GM19372 (cell line): ENCODE results near the gene HHATL.

Experiments used
- ATAC-seq: cut with Tn5 transposase; IDR thresholded peaks from one replicate; pipeline ENCODE4 v1.9.1; 2021; ENCODE audit warnings: mild to moderate bottlenecking, low read depth, moderate library complexity; ENCODE audit not compliant: unreplicated experiment

Gene HHATL

DNA sequence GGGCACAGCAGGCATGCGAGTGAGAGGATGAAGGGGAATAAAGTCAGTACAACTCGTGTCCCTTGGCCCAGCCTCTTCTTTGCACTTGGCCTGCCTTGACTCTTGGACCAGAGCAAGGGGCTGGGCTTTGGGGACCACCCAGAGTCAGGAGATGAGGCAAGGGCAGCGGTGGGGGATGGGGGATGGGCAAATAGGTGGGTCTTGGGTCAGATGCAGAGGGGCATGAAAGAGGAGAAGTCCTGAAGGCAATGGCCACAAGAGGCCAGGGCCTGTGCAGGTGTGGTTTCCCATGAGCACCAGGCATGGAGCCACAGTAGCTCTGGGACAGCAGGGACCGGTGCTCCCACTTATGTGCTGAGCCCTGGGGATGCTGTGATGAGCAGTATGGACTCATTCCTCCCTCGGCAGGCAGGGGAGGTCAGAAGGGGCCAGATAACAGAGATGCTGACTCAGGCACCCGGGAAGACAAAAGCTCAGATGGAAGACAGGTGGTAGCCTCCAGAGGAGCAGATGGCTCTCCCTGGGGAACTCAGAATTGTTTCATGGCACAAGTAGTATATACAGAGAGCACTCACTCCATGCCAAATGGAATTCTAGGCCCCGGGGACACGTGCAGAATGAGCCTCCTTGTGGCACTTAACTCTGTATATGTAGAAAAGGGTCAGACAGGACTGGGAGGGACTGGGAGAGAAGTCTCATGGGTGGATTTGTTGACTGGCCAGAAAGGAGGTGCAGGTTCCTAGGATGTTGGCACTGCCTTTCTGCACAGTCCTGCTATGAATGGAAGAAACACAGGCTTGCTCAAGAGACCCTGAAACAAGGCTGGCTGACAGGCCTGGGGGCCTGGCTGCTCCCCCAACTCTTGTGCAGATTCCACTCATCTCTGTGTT lies 34.8 kb downstream of the HHATL start:
- no peak for ATAC-seq

DNA sequence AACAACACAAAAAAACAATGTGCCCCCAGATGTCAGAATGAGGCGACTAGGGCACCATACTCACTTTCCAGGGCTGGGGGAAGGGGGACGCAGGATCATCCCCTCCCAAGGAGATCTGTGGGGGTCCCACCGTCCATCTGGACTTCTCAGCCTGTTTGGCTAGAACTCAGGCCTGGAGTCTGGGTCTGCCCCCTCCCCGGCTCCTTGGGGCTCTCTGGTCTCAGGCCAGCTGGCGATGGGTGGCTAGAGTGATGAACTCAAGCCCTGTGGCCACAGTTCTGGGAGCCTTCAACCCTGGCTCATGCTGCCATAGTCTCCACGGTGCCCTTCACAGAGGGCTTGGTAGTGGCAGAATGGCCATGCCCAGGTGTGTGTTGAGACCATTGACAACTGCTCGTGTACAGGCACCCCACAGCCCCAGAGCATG lies 35.5 kb downstream of the HHATL start:
- ATAC-seq, result no peak

DNA sequence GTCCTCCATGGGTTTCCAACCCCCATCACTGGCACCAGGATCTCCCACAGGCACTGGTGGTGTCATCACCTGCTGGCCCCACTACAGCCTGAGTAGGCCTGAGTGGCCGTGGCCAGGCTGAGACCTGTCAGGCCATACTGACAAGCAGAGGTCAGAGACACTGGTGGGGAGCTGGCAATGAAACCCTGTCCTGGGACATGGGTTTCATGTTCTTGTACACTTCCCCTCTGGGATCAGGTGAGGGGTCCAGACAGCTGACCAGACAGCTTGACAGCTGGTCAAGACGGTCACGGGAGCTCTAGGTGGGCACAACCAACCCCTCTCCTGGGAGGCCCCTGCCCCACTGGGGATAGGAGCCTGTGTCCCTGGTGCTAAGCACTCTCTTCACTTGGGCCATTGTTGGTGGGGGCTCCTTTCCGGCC lies 36.0 kb downstream of the HHATL start:
- ATAC-seq, result no peak

DNA sequence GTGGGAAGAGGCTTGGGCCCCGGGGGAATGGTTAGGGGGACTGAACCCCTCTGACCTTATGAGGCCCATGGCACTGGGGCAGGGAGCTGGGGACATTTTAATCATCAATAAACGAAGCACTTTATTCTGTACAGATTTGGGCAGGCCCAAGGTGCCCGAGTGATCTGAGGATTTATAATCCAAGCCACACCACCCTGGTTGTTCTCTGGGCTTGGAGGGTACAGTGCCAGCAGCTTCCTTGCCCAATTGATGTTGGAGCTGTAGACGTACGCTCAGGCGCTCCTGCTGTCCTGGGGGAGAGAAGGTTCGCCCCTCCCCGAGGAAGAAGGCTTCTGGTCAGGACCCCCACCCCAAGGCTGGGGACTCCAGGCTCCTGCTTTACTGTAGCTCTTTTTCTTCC lies 36.6 kb downstream of the HHATL start:
- ATAC-seq, result no peak

DNA sequence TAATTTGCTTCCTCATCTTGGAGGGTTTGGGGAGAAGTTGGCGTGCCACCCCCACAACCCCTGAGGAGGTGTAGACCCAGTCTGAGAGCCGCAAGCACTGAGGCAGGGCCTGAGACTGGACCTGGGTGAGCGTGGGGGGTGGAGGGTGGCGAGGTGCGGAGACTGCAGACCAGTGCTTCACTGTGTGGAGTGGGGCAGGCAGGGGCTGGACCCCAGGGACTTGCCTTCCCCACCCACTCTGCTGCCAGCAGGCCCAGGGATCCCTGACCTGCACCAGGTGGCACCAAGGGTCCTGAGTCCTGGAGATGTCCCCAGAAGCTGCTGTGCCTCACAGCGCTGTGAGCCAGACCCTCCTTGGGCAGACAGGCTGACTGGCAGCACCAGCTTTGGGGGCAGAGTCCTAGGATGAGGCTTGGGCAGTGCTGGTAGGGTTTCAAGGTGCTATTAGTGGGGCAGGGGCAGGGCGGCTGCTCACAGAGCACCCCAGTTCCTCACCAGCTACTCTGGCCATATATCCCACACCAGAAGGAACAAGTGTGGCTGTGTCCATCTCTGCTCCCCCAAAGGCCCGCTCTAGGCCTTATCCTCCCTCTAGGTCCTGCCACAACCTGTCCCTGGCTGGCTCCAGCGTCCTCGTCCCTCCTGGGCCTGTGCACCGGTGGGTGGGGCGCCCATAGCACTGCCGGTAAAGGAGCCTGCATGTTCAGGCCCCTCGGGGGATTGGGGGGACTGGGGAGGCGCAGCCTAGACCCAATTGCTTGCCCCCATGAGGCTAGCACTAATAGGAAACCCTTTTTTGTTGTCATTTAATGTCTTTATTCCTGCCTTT lies 37.3 kb downstream of the HHATL start:
- no peak for ATAC-seq

DNA sequence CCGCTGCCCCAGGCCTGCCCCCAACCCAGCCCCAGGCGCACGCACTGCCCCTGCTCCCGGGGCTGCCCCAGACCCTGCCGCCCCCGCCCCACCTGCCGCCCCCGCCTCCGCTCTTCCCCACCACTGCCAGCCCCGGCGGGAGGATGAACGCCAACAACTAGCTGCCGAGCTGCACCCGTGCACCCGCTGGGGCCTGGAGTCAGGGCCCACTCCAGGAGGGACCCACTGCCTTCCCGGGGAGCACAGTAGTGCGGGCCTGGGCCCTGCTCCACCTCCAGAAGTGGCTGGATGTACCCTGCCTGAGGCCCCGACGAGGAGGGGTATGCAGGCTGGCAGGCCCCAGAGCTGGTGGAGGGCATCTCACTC lies 38.2 kb downstream of the HHATL start:
- no peak for ATAC-seq

DNA sequence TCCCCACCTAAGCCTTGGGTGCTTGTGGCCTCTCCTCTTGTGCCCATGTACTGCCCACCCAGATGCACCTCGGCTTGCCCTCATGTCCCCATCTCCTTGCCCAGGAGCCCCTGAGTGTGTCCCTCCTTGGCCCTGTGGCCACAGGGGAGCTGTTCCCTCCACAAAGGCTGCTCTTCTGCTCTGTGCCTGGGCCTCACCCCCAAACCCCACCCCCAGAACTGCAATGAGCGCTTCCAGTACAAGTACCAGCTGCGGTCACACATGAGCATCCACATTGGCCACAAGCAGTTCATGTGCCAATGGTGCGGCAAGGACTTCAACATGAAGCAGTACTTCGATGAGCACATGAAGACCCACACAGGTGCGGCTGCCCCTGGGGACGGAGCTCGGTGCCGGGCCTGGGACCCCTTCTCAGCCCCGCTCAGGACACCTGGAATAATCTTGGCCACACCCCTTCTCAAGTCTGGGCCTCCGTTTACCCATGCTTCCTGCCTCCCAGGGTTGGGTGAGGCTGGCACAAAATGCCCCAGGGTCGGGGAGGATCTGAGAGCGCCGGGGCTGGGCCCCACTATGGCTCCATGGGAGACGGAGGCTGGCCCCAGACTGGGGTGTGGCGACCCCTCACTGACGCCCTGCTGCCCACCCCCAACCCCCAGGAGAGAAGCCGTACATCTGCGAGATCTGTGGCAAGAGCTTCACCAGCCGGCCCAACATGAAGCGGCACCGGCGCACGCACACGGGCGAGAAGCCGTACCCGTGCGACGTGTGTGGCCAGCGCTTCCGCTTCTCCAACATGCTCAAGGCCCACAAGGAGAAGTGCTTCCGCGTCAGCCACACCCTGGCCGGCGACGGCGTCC lies 38.8 kb downstream of the HHATL start:
- ATAC-seq, result no peak

DNA sequence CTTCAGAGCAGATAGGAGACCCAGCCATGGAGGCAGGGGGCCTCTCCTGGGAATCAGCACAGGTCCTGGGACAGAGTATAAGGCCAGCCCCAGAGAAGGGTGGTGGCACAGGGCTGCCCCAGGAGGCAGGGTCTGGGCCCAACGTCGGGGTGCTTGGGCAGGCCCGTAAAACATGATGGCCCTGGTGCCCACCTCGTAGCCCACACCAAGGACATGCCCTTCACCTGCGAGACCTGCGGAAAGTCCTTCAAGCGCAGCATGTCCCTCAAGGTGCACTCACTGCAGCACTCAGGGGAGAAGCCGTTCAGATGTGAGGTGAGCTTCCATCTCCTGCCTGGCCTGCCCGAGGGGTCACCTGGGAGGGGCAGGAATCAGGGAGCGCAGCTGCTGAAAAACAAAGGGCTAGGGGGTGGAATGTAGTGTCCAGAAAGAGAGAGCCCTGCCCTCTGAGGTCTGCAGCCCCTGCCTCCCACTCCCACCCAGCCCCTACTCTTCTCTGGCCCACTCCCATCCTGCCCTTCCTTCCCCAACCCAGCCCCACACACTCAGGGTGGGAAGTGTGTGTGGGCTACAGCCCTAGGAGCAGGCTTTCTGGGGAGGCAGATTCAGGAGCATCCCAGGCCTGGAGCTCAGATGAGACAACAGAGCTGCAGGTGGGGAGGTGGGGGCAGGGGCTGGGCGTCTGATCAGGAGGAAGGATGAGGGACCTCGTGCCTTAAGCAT lies 39.6 kb downstream of the HHATL start:
- ATAC-seq, result no peak

DNA sequence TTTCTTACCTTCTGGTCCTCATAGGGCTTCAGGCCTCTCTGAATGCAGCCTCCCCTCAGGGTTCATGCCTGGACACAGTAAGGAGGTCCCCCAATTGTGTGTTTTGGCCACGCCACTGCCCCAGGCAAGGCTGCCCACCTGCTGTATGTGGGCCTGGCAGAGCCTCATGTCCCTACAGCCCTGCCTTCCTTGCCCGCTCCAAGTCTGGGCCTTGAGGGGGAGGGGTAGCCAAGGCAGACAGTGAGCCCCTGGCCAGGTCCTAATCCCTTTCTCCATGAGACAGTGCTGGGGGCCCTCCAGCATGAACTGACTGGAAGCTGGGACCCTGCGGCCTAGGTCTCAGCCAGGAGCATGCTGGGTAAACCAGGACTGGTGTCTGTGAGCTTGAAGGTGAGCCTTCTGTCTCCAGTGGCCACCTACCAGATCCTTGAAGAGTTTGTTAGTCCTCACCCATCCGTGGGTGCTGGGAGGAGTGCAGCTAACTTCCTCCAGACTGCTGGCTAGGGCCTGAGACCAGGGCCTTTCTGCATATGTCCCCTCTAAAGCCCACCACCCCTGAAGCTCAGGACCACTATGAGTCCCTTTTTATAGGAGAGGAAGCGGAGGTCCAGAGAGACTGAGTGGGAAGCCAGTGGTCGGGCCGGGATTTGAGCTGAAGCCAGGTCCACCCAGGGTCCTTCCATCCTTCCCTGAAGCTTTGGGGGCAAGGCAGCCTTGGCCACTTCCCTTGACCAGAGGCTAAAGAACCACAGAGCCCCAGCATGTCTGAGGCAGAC lies 40.4 kb downstream of the HHATL start:
- ATAC-seq, result no peak

DNA sequence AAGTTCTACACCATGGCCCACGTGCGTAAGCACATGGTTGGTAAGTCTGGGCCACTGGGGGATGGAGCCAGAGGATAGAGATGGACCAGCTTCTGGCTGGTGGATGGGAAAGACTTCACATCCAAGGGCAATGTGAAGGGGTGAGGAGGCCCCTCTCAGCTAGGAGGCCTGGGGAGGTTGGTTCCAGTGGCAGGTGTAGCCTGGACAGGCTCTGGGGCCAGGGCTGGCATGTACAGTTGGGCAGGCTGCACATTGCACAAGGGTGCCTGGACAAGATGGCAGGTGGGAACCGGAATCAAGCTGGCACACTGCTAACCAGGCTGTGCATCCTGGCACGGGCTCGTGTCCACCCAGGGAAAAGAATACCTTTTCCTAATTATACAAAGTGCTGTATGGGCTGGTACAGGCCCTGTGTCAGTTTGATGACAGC lies 41.0 kb downstream of the HHATL start:
- ATAC-seq, result no peak

DNA sequence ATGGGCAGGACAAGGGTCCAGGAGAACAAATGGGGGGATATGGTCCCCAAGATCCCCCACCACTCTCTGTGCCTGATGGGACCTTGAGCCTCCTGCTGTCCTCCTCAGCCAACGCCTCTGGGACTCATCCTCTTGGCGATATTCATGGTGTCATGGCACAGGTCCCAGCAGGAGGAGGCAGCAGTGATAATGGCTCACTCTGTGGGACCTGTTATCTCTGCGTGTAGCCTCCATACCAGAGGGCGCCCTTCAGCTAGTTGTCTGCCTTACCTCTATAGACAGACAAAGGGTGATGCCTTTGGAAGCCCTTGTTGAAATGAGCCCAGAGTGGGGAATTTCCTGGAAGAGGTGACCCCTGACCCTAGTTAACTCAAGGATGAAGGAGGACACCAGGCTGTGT lies 41.7 kb downstream of the HHATL start:
- ATAC-seq, result no peak

DNA sequence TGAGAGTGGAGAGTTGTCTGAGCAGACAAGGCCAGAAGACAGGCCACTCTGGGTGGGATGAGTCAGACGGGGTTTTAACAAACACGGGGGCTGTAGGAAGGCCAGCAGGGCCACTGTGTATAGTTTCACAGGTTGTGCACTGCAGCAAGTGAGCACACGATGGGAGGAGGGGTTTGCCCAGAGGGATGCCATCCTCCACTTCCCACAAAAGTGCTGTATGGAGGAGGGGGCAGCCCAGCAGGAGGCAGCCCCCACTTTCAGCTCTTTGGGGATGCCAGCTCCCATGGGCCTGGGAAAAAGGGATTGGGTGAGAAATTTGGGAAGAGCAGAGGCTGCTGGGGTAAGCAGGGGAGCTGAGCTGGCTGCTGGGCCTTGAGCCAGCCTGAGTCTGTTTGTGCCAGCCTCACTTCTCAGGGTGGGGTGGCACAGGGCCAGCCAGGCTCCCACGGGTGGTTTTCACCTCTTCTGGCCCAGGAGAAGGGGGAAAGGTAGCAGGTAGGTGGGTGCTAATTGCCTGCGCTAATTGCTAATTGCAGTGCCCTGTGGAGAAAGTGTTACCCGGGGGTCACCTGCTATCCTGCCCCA lies 42.4 kb downstream of the HHATL start:
- no peak for ATAC-seq

DNA sequence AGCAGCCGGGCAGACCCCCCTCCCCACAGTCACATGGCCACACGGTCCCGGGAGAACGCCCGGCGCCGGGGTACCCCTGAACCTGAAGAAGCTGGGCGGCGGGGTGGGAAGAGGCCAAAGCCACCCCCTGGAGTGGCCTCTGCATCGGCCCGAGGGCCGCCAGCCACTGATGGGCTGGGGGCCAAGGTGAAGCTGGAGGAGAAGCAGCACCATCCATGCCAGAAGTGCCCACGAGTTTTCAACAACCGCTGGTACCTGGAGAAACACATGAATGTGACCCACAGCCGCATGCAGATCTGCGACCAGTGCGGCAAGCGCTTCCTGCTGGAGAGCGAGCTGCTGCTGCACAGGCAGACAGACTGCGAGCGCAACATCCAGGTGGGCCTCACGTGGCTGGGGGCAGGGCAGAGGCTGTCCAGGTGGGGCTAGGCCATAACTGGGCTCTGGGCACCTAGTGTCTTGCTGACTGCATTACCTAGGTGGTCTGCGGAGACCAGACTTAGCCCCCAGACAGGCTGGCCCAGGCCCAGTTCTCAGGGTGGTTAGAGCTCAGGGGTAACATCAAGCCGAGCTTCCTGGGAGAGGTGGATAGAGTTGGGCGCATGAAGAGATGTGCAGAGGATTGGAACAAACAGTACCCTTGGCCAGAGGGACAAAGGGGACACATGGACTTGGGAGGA lies 43.0 kb downstream of the HHATL start:
- ATAC-seq, result no peak

DNA sequence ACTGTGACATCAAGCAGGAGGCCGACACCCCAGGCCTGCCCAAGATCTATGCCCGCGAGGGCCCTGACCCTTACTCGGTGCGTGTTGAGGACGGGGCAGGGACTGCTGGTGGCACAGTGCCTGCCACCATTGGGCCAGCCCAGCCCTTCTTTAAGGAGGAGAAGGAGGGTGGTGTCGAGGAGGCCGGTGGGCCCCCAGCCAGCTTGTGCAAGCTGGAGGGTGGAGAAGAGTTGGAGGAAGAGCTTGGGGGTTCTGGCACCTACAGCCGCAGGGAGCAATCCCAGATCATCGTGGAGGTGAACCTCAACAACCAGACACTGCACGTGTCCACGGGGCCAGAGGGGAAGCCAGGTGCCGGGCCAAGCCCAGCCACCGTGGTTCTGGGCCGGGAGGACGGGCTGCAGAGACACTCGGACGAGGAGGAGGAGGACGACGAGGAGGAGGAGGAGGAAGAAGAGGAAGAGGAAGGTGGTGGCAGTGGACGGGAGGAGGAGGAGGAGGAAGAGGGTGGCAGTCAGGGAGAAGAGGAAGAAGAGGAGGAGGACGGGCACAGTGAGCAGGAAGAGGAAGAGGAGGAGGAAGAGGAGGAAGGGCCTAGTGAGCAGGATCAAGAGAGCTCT lies 43.7 kb downstream of the HHATL start:
- ATAC-seq, result no peak

DNA sequence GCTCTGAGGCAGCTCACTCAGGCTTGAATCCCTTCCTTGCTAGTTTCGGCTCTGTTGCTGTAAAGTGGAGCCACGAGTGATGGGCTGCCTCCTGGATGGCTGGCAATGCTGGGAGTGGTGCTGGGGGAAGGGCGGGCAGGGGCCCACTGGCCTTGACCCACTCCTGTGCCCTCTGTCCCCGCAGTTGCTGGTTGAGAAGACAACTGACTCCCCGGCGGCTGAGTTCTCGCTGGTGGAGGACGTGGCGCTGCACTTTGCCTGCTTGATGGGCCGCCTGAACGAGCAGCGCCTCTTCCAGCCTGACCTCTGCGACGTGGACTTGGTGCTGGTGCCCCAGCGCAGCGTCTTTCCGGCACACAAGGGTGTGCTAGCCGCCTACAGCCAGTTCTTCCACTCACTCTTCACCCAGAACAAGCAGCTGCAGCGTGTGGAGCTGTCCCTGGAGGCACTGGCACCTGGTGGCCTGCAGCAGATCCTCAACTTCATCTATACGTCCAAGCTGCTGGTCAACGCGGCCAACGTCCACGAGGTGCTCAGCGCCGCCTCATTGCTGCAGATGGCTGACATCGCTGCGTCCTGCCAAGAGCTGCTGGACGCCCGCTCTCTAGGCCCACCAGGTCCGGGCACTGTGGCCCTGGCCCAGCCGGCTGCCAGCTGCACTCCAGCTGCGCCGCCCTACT lies 44.4 kb downstream of the HHATL start:
- no peak for ATAC-seq

DNA sequence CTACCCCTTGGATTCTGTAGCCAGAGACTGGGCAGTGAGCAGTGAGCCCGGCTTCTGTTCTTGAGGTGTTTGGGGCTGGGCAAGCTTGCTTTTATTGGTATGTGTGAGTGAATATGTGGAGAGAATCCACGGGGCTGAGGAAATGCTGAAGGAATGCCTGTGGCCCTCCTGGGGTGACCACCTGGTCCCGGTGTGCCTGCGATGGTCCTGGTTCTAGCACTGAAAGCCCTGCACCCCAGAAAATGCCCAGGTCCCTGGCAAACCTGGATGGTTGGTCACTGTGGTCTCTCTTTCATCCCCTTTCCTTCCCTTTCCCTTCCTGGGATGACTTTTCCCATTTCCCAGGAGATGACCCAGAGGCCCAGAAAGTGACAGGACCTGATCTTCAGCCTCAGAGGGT lies 44.9 kb downstream of the HHATL start:
- no peak for ATAC-seq
